HFFc6 (cell line): ENCODE results near the gene ZNF445. TPM values are rescaled to one million over a fixed set of nuclear protein-coding genes. Genes with fewer than 3 reads are reported as not detected.
"Not testable (repeated sequence)": the region's sequence is repeated elsewhere in the genome, so short reads cannot be mapped to it uniquely, and the experiment has no call there.

Experiments
- DNase-seq: peaks from one replicate; pipeline ENCODE4 v3.0.0-alpha.2; 2018
- H3K27ac Mint-ChIP-seq: 2 replicates; pipeline ENCODE4 v1.8.0; 2020; ENCODE audit warnings: mild to moderate bottlenecking, mixed read lengths
- H3K27me3 Mint-ChIP-seq: 2 replicates; pipeline ENCODE4 v1.8.0; 2021; ENCODE audit warnings: mild to moderate bottlenecking, moderate library complexity, mixed read lengths; ENCODE audit not compliant: insufficient read depth
- H3K36me3 Mint-ChIP-seq: 2 replicates; pipeline ENCODE4 v1.8.0; 2021; ENCODE audit warnings: low read depth, mixed read lengths
- H3K4me1 Mint-ChIP-seq: 2 replicates; pipeline ENCODE4 v1.8.0; 2020; ENCODE audit warnings: low read depth, mixed read lengths
- H3K4me3 Mint-ChIP-seq: 2 replicates; pipeline ENCODE4 v1.8.0; 2020; ENCODE audit warnings: mild to moderate bottlenecking, moderate library complexity, mixed read lengths
- H3K9me3 Mint-ChIP-seq: 2 replicates; pipeline ENCODE4 v1.8.0; 2020; ENCODE audit warnings: mild to moderate bottlenecking, mixed read lengths
- total RNA-seq, 6 experiments: library from RNA; stranded (reverse); fragmentation: NEBNext Ultra II Directional; extraction: Animal tissue kit (Norgen Biotek cat#: 25700); gene quantifications; 2 replicates in 1 of 6; 3 replicates in 5 of 6; pipeline ENCODE4 v1.2.3, GENCODE V29; 2021
- TF ChIP-seq, protein P1 (sequence below): fragments of 200-600 bp; sonication (generic); IDR thresholded peaks from 2 replicates; pipeline ENCODE4 v1.5.0; 2021; ENCODE audit warnings: antibody characterized with exemption, mild to moderate bottlenecking

Gene ZNF445
- total RNA-seq, 6 experiments from 2014 or later: 11.5 to 13.0 (median 12.5) TPM

DNA sequence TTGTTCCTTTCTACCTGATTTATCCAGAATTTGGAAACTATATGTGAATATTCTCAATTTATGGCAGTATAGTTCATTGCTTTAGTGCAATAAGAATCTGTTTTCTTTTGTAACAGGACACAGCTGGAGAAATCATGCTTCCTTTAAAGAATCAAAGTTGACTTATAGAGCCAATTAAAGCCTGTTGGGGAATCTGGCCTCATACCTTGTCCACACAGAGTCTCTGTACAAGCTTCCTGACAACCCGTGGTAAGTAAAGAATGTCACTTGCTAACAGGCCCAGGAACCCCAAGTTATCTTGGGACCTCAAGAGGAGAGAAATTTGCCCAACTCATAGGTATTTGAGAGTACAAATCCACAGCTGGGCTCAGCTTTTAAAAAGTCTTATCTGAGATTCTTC, 10.2 kb downstream of the ZNF445 start:
- TF ChIP-seq, protein P1, sequence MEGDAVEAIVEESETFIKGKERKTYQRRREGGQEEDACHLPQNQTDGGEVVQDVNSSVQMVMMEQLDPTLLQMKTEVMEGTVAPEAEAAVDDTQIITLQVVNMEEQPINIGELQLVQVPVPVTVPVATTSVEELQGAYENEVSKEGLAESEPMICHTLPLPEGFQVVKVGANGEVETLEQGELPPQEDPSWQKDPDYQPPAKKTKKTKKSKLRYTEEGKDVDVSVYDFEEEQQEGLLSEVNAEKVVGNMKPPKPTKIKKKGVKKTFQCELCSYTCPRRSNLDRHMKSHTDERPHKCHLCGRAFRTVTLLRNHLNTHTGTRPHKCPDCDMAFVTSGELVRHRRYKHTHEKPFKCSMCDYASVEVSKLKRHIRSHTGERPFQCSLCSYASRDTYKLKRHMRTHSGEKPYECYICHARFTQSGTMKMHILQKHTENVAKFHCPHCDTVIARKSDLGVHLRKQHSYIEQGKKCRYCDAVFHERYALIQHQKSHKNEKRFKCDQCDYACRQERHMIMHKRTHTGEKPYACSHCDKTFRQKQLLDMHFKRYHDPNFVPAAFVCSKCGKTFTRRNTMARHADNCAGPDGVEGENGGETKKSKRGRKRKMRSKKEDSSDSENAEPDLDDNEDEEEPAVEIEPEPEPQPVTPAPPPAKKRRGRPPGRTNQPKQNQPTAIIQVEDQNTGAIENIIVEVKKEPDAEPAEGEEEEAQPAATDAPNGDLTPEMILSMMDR: no peak
- Mint-ChIP-seq H3K4me1 (peaks cover 31% of the 10 kb centered on the region), H3K9me3 (no peaks in the 10 kb centered on the region), H3K27me3 (no peaks in the 10 kb centered on the region), H3K36me3 (peaks cover 32% of the 10 kb centered on the region), H3K27ac (no peak overlapping the region), H3K4me3 (no peak overlapping the region)
- no peak for DNase-seq

DNA sequence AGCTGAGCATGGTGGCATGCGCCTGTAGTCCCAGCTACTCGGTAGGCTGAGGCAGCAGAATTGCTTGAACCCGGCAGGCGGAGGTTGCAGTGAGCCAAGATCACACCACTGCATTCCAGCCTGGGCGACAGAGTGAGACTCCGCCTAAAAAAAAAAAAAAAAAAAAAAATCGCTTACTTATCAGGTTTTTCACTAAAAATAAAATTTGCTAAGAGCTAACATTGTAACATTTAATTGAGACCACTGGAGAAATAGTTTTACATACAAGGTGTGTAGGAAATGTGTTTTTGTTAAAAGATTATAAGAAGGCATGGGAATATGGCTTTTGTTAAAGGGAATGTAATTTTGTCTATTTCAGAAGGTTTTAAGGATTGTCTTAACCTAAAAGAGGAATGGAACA, 12.6 kb downstream of the ZNF445 start:
- peaks cover 23% of the 10 kb centered on the region for H3K4me1 Mint-ChIP-seq
- DNase-seq, H3K4me3 Mint-ChIP-seq, H3K27me3 Mint-ChIP-seq, H3K9me3 Mint-ChIP-seq, H3K27ac Mint-ChIP-seq: not testable (repeated sequence)
- H3K36me3 Mint-ChIP-seq: peaks cover 44% of the 10 kb centered on the region

DNA sequence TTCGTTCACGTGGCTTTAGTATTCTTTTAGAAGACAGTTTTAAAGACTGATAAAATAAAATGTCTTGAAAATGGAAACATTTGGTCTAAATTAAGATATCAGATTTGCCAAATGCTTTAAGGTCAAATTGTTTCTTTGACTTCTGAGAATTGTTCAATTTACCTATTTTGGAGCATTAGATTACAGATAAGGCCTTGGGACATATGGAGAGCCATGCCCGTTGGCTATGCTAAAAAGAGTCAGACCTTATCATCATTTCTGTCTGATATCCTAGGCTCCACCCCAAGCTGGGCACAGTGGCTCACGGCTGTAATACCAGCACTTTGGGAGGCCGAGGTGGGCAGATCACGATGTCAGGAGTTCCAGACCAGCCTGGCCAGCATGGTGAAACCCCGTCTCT, 13.0 kb downstream of the ZNF445 start:
- Mint-ChIP-seq H3K36me3 (peaks cover 47% of the 10 kb centered on the region), H3K27ac (no peak overlapping the region), H3K4me3 (no peak overlapping the region), H3K9me3 (peaks cover 4% of the 10 kb centered on the region; the same call in 1 of the 2 replicates), H3K4me1 (peaks cover 23% of the 10 kb centered on the region), H3K27me3 (no peaks in the 10 kb centered on the region)
- TF ChIP-seq, protein P1: no peak
- DNase-seq: no peak

DNA sequence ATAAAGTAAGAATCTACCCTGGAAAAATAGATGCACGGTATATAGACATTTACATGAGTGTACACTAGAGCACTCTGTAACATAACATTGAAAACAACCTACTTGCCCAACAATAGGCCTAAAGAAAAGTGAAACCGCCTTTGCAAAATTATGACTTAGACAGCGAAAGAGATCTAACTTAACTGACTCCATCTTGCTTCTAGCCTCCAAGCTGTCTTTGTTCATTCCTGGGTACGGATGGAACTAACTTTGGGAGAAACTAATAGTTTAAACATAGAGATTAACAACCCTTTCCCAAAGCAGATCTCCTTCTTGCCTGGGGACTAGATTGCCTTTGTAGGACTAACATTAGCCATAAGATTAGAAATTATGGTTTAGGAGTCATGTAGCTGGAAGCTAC, 17.4 kb downstream of the ZNF445 start:
- H3K27me3 Mint-ChIP-seq, H3K9me3 Mint-ChIP-seq, H3K4me3 Mint-ChIP-seq, DNase-seq, H3K4me1 Mint-ChIP-seq, H3K27ac Mint-ChIP-seq: not testable (repeated sequence)
- H3K36me3 Mint-ChIP-seq: peaks cover 53% of the 10 kb centered on the region

DNA sequence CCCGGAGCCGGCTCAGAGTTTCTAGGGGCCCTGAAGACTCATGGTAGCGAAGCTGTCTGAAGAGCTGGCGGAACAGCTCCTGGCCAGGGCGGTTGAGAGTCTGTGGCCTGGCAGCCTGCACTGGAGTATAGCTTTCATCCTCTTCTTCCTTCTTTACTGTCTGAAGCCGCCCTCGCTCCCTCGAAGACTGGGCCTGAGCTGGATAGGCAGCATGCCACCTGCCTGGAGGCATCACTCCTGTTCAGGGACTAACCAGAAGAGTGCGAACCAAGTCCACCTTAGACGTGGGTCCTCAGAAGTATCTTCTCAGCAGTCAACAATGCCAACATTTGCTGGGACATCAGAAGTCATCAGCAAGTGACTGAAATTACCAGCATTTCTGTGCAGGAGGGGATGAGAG, 22.2 kb downstream of the ZNF445 start:
- H3K4me1 Mint-ChIP-seq: no peaks in the 10 kb centered on the region
- peaks cover 3% of the 10 kb centered on the region; the same call in 1 of the 2 replicates for H3K27me3 Mint-ChIP-seq
- H3K9me3 Mint-ChIP-seq: no peaks in the 10 kb centered on the region
- peaks cover 47% of the 10 kb centered on the region for H3K36me3 Mint-ChIP-seq
- no peak overlapping the region for H3K4me3 Mint-ChIP-seq
- TF ChIP-seq, protein P1: no peak
- DNase-seq: no peak
- H3K27ac Mint-ChIP-seq: no peak overlapping the region

DNA sequence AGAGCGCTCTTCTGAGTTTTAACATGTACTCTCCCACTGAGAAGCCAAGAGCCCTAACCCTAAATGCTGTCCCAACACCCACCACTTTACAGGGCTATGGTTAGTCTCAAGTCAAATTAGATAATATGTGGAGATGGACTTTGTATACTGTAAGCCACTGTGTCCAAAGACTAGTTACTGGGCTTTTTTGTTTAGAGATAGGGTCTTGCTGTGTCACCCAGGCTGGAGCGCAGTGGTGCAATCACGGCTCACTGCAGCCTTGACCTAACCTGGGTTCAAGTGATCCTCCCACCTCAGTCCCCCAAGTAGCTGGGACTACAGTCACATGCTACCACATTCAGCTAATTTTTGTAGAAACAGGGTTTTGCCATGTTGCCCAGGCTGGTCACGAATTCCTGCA, 23.2 kb downstream of the ZNF445 start:
- Mint-ChIP-seq H3K27me3 (peaks cover 3% of the 10 kb centered on the region; the same call in 1 of the 2 replicates), H3K4me3 (no peak overlapping the region), H3K9me3 (peaks cover under 1% of the 10 kb centered on the region; the same call in 1 of the 2 replicates), H3K4me1 (no peaks in the 10 kb centered on the region), H3K36me3 (peaks cover 47% of the 10 kb centered on the region), H3K27ac (no peak overlapping the region)
- no peak for DNase-seq
- TF ChIP-seq, protein P1: no peak

DNA sequence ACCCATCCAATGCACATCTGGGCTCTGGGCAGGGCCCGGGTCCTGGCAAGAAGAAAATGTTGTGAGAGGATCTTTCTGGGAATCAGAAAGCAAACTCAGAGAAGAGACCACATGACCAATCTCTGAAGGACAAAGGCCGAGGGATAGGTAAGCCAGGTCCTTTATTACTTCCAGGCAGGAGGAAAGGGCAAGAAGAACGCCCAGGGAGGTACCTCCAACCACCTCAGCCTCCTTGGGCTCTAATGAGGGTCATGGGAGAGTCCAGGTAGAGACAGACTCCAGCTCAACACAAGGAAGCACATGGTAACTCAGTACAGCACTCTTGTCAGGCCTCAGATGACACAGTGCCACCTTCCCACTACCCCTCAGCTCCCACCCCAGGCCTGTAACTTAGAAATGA, 26.0 kb downstream of the ZNF445 start:
- H3K4me3 Mint-ChIP-seq: no peak overlapping the region

More for the DNA sequence above, 26.0 kb downstream of the ZNF445 start:
- TF ChIP-seq, protein P1: no peak
- Mint-ChIP-seq H3K9me3 (peaks cover 28% of the 10 kb centered on the region), H3K27ac (no peak overlapping the region), H3K4me1 (no peaks in the 10 kb centered on the region), H3K36me3 (peaks cover 68% of the 10 kb centered on the region), H3K27me3 (peaks cover 5% of the 10 kb centered on the region)
- no peak for DNase-seq
